NCI-H748 (cell line): ENCODE results near the gene CNTNAP5.

Experiments
- DNase-seq: peaks from one replicate; lab custom pipeline; 2025; ENCODE audit not compliant: unreplicated experiment; lab: John Stamatoyannopoulos, UW

The CNTNAP5 gene

DNA sequence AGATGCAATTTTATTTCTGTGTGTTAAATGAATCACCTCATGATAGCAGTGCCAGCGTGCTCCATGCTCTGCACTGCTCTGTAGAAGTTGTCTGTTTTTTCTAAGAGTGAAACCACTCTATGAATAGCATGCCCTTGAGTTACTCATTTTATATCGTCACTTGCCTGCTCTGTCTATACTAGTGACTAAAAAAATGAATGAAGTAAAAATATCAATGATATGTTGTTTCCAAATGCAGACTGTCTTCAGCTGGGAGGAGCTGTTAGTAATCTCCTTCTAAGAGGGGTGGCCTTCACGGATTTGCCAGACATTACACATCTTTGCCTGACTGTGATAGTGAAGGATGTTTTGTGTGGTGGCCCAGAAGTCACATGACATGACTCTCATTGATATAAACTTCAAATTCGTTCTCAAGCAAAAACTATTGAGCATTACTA is 852.1 kb downstream of the CNTNAP5 start:
- DNase-seq, result no peak

DNA sequence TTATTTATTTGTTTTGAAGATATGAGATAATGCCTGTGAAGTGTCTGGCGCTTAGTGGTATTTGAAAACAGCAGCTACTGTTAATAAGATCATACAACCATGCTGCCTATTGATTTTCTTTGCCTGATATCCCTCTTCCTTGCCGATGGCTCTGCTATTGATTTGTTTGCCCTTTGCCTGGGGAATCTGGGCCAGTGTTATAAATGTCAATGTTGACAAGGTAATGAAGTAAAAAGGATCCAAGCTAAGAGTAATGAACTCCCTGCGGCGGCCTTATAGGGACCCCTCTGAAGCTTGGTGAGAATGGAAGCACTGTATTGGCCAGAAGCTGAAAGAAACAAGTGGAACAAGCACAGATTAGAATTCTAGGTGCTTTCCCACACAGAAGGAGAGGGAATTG is 854.6 kb downstream of the CNTNAP5 start:
- DNase-seq, result no peak

DNA sequence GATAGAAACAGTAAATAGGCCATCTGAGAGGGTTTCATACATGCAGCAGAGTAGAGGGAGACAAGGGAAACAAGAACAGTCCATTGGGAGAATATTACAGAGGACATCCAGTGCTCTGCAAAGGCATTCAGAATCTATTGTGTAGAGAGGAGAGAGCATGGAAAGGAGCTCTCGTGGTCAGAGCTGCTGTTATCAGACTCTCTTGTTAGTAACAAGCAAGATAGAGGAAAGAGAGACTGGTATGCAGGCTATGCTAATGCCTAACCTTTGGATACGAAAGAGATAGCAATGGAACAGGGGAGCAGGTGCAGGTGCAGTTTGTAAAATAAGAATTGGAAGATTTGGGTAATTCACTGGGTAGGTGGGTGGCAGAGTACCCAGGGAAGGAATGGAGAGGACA is 855.9 kb downstream of the CNTNAP5 start:
- DNase-seq, result no peak

DNA sequence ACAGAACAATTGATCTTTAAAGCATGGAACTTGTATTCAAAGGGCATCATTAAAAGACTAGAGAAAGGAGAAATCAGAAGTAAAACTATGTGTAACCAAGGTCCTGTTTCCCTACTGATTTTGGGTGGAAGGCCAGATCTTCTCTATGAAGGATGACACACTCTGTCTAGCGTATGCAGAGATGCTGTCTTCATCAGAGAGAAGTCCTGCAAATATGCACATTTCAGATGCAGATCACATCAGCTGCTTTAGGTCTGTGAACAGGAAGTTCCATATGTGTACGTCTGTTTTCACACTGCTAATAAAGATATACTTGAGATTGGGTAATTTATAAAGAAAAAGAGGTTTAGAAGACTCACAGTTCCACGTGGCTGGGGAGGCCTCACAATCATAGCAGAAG is 857.3 kb downstream of the CNTNAP5 start:
- no peak for DNase-seq

DNA sequence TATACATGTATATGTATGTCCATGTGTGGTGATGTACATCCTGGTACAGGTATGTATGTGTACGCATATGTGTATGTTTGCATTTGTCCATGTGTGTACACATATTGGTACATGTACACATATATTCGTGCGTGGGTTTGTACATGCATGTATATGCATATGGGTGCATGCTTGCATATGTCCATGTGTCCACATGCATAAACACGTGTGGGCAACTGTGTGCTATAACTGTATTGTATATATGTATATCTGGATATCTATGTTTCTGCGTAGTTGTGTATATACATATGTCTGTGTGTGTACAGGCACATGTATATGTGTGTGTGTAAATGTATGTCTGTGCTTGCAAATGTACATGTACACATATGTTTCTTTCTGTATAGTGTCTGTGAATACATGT is 858.5 kb downstream of the CNTNAP5 start:
- no peak for DNase-seq

DNA sequence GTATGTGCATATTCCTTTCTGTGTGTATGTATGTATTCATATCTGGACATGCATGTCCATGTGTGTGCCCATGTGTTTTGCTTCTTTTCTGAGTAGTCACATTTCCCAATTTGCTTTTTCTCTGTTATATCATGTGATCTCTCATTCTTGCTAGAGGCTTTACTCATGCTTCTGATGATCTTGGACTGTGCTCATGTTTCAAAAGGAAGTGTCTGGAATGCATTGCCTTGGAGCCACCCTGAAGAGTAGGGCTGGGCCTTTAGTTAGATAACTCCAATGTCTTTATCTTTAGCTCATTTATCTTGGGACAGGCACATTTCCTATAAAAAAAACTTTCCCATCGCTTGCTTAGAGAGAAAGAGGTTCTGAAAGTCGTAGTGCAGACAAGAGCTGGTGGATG is 859.2 kb downstream of the CNTNAP5 start:
- DNase-seq, result no peak

DNA sequence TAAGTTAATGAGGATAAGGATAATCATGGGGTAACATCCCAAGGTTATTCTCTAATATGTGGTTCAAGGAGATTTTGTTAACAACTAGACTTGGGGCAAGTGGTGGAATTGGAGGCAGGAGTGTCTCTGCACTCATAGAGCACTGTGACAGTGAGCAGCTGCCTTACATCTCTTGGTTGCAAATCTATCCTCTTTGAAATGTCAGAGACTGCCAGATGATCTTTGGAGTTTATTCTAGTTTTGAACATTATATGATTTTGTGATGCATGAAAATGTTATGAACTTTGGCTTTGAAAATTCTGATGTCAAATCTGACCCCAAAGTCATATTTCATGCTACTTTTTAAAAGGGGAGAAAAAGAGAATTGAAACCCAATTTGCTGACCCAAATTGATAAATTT is 861.1 kb downstream of the CNTNAP5 start:
- no peak for DNase-seq

DNA sequence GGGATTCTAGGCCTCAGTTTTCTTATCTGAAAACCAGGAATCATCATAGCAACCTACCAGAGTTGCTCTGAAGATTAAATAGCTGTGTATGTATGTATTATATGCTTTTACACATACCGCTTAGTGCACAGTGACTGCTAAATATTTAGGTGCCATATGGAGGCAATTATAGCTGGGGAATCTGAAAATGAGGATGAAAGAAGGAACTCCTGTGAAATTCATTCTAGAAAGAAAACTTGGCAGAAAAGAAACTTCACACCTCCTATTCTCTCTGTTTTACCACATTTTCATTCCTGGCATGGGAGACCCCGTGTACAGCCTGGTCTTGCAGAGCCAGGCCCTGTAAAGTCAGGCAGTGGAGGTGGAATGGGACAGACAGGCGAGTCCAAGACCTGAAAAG is 862.4 kb downstream of the CNTNAP5 start:
- no peak for DNase-seq

DNA sequence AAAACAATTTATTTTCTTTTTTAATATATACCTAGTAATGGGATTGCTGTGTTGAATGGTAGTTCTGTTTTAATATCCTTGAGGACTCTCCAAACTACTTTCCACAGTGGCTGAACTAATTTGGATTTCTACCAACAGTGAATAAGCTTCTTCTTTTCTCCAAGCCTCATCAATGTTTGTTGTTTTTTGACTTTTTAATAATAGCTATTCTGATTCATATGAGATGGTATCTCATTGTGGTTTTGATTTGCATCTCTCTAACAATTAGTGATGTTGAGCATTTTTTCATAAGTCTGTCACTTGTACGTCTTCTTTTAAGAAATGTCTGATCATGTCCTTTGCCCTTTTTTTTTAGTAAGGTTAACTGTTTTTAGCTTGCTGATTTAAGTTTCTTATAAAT is 863.3 kb downstream of the CNTNAP5 start:
- no peak for DNase-seq

DNA sequence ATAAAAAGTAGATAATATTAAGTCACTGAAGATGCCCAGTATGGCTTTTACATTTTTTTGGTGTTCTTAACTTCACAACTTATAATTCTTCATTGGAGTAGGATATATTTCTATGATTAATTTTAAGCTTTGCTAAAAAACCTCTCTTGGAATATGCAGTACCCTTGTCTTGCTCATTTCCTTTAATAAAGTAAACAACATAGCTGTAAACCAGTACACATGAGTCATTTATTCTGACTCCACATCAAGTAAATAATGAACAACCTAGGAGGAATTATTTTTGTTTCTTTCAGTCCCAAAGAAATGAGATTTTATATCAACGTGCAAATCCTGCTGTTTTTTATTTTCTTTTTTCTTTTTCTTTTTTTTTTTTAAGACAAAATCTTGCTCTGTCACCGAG is 869.1 kb downstream of the CNTNAP5 start:
- DNase-seq, result no peak

DNA sequence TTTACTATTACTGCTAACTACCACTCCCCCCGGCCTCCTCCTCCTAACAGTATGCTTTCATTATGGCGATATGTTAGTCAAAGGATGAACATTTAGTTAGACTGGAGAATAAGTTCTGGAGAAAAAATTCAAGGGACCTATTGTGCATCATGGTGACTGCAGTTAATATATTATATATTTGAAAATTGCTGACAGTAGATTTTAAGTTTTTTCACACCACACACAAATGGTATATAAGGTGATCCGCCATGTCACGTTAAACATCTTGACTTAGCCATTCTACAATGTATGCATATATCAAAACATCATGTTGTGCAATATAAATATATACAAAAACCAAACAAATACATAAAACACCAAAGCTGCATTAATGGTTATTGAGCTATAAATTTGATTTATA is 873.7 kb downstream of the CNTNAP5 start:
- no peak for DNase-seq

DNA sequence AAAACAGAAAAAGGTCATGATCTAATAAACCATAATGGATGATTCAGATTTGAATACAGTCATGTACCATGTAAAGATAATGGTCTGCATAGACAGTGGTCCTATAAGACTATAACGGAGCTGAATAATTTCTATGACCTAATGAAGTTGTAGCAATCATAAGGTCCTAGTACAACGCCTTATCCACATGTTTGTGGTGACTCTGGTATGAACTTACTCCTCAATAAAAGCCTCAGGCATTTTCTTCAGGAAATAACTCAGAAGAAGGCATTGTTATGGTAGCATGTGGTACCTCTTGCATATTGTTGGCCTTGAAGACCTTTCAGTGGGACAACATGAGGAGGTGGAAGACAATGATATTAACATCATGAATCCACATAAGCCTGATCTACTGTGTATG is 883.3 kb downstream of the CNTNAP5 start:
- no peak for DNase-seq

DNA sequence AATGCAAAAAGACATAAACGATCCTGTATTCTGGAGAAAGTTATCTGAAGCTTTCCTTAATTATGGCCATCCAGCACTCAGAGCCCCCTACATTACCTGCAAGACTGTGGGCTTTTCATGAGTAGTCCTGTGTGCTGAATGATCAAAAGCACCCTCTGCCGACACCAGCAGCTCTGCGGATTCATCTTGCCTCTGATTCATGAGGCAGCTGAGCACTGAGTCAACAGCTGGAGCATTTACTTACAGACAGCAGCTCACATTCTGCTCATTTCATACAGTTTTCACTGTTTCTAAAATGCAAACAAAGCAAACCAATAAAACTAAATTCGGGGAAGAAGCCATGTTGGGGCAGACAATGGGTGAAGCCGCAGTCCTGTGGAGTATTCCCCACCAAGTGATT is 886.5 kb downstream of the CNTNAP5 start:
- DNase-seq, result no peak

DNA sequence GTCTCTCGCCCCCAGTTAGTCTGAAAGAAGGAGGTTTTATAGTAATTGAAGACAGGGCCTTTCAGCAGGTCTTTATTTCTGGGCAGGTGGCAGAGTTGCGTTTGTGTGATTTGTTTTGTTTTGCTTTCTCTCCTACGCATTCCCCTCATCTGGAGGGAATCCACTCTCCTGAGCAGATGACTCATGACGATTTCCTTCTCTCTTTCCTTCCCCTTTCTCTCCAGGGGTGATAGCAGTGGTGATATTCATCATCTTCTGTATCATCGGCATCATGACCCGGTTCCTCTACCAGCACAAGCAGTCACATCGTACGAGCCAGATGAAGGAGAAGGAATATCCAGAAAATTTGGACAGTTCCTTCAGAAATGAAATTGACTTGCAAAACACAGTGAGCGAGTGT is 888.8 kb downstream of the CNTNAP5 start:
- DNase-seq, result no peak

DNA sequence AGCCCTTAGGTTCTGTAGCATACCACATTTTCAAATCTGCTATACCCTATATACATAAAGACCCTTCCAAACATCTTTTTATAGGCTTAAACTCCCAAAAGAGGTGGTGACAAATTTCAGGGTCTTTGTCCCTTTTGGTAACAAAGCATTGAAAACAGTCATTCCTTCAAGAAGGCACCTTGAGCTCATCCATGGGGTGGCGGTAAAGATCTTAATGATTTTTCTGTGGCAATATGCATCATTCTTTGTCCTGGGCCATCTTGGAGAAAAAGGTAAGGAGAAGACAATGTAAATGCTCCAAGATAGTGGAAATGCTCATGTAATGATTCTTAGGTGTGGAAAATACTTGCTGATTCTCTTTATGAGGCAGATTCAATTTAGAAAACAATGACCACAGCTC is 890.5 kb downstream of the CNTNAP5 start:
- peak; percentile 2 for DNase-seq

DNA sequence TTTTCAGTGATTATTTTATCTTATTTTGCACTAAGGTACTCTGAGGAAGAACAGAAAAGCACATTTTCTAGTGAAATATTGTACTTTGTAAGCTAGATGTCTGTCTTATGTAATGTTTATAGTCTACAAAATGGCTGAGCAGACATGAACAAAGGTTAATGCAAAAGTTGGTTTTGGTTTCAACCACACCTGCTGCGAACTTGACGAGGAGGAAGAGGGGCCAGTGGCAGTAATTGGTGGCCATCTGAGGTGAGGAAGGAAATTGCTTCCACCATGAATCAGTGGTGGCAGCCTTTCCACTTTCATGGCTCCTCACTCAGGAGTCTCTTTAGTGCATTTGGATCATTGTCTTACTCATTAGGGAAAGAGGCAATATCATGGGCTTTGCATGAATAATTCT is 894.2 kb downstream of the CNTNAP5 start:
- no peak for DNase-seq

DNA sequence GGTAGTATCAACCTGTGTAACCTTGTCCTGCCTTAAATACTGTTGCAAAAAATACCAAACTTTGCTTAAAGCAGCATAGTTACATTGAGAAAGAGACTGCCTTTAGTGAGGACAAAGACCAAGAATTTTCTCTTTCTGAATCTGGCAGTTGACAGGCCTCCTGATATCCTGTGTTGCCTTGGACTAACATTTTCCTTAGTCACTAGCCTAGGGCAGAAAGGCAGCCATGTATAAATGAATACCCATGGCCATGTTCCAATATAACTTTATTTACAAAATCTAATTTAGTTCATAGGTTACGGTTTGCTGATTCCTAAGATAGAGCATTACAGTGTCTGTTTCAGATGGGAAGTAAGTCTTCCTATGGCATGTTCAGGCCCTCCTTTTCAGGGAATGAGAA is 895.4 kb downstream of the CNTNAP5 start:
- DNase-seq, result no peak

DNA sequence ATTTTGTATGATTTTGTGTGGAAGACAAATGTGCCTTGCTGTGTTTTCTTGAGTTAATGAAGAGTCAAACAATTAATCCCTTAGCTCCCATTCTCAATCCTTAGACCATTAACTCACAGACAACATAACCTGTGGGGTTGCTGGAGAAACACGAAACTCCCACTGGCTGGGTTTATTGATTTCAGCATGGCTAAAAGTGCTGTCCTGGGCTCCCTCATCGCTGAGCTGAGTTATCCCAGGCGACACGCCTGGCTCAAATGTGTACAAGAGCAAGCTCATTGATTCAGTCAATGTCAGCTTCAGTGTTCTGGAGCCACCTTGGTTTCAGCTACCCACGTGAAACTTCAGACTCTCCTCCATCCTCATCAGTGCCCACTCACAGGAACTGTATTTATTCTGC is 896.1 kb downstream of the CNTNAP5 start:
- no peak for DNase-seq

DNA sequence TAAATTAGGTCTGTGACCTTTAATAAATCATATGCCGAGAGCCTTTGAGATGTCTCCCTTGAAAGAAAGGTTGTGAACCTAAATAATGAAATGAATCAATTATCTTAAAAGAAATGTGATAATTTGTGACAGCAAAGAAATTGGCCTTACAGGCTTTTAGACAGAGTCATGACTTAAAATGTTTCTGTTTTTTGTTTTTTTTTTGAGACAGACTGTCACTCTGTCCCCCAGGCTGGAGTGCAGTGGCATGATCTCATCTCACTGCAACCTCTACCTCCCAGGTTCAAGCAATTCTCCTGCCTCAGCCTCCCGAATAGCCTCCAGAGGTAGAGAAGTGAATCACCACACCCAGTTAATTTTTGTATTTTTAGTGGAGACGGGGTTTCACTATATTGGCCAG is 898.0 kb downstream of the CNTNAP5 start:
- DNase-seq, result no peak

DNA sequence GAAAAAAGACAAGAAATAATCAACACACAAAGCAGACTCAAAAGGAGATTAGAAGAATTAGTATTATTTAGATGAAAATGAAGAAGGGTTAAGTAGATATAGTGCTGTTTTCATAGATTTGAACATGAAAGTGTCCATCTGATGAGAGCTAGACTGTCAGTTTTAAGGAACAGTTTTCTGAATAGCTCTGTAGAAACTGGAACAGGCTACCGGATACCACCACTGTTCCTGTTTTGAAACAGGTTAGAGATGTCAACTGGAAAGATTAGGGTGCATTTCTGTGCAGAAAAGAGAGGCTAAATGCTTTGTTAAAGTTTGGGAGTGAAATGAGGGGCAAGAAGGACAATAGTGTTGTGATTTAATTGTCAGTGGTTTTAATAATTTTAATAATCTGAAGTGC is 908.8 kb downstream of the CNTNAP5 start:
- no peak for DNase-seq

DNA sequence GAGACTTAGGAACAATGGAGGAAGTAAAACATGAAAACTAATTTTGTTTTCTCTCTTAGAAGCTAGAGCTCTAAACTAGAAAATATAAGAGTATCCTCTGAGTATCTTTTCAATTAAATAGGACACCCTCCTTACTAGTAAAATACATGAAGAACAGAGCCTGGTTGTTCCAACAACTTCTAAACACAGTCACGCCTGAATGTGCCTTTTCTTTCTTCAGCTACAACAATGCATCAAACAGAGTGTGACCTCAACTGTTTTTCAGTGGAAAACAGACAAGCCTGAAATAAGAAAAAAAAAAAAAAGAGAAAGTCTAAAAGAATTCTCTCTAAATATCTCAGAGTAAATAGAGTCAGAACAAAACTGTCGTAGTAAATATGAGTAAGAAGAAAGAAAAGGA is 928.8 kb downstream of the CNTNAP5 start:
- no peak for DNase-seq

DNA sequence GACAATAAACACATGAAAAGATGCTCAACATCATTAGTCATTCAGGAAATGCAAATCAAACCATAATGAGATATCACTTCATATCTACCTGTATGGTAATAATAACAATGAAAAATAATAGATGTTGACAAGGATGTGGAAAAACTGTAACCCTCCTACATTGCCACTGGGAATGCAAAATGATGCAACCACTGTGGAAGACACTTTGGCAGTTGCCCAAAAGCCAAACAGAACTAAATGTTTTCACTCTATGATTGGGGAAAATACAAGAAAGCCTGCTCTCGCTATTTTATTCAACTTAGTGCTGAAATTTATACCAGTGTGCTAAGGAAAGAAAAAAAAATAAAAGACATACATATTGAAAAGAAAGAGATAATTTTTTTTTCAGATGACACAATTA is 934.5 kb downstream of the CNTNAP5 start:
- DNase-seq, result no peak

DNA sequence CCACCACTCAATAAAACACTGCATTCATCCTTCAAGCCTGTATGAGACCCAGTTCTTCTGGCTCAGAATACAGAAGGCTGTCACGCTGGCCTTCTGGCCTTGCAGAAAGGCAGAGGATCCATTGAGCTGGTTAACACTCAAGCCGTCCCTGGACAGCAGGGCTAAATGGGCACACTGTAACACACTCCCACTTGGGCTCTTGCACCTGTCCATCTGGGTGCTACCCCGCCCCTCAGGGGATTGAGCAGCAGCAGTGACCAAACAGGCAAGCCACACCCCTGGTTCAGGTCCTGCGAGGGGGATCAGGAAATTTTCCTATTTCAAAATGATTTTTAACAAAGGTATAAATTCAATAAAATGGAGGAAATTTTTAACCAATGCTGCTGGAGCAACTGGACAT is 936.0 kb downstream of the CNTNAP5 start:
- DNase-seq, result peak; percentile 21
